Measurements from ENCODE around the gene RBM19. TPM values are rescaled to one million over a fixed set of nuclear protein-coding genes. Genes with fewer than 3 reads are reported as not detected.

Gene RBM19
- total and polyA plus RNA-seq, 4 donors = 17.9 to 33.6 (median 21.9) TPM

GRCh38 chr12:113889076-113889475 lies 77.0 kb downstream of the RBM19 start:
- H3K27ac ChIP-seq (ENCODE audit: low read depth in 1 of 2, low read length in 1 of 2) = no peak overlapping the region
- peaks cover 0 to 7% (median 0%) of the 10 kb centered on the region in 5 donors for H3K4me1 ChIP-seq (ENCODE audit: control insufficient read depth in 5 of 5, insufficient read depth in 5 of 5, low read length in 5 of 5)
- no peak for ATAC-seq (ENCODE audit: insufficient read depth, low FRiP score)
- WGBS, 2 donors = 83 to 90% methylated on average over 3 of the region's 3 CpGs
- no peaks in the 10 kb centered on the region for H3K27me3 ChIP-seq (ENCODE audit: control insufficient read depth in 3 of 3, insufficient read depth in 3 of 3, low read length in 2 of 3)
- H3K9me3 ChIP-seq (ENCODE audit: control insufficient read depth in 4 of 4, insufficient read depth in 3 of 4, low read length in 3 of 4) = no peaks in the 10 kb centered on the region
- no peak overlapping the region for H3K4me3 ChIP-seq
- peaks cover 0 to 5% (median 2%) of the 10 kb centered on the region in 4 donors for H3K36me3 ChIP-seq (ENCODE audit: control insufficient read depth in 4 of 4, insufficient read depth in 4 of 4, low read length in 4 of 4)
- TF ChIP-seq CTCF (IDR thresholded peaks at IDR 0.05; ENCODE audit: control extremely low read depth, extremely low read depth) = no peak
- no peak overlapping the region for H3K9ac ChIP-seq (ENCODE audit: insufficient read depth in 1 of 2, low read length in 2 of 2)
- DNase-seq = no peak

GRCh38 chr12:113888435-113888834 lies 77.7 kb downstream of the RBM19 start:
- Histone ChIP-seq H3K27me3 (ENCODE audit: control insufficient read depth in 3 of 3, insufficient read depth in 3 of 3, low read length in 2 of 3) (no peaks in the 10 kb centered on the region), H3K4me3 (no peak overlapping the region), H3K9me3 (ENCODE audit: control insufficient read depth in 4 of 4, insufficient read depth in 3 of 4, low read length in 3 of 4) (no peaks in the 10 kb centered on the region), H3K4me1 (ENCODE audit: control insufficient read depth in 5 of 5, insufficient read depth in 5 of 5, low read length in 5 of 5) (peaks cover 0 to 7% (median 0%) of the 10 kb centered on the region in 5 donors), H3K36me3 (ENCODE audit: control insufficient read depth in 4 of 4, insufficient read depth in 4 of 4, low read length in 4 of 4) (peaks cover 0 to 3% (median under 1%) of the 10 kb centered on the region in 4 donors), H3K9ac (ENCODE audit: insufficient read depth in 1 of 2, low read length in 2 of 2) (no peak overlapping the region), H3K27ac (ENCODE audit: low read depth in 1 of 2, low read length in 1 of 2) (no peak overlapping the region)
- DNase-seq = no peak
- no peak for TF ChIP-seq CTCF (IDR thresholded peaks at IDR 0.05; ENCODE audit: control extremely low read depth, extremely low read depth)
- ATAC-seq (ENCODE audit: insufficient read depth, low FRiP score) = no peak
- WGBS, 2 donors = 97 to 98% methylated on average over 2 of the region's 2 CpGs

- H3K27ac ChIP-seq (ENCODE audit: low read depth in 1 of 2, low read length in 1 of 2) = no peak overlapping the region
- no peak for TF ChIP-seq CTCF (IDR thresholded peaks at IDR 0.05; ENCODE audit: control extremely low read depth, extremely low read depth)
- H3K27me3 ChIP-seq (ENCODE audit: control insufficient read depth in 3 of 3, insufficient read depth in 3 of 3, low read length in 2 of 3) = no peaks in the 10 kb centered on the region
- peaks cover 0 to 3% (median under 1%) of the 10 kb centered on the region in 4 donors for H3K36me3 ChIP-seq (ENCODE audit: control insufficient read depth in 4 of 4, insufficient read depth in 4 of 4, low read length in 4 of 4)
- WGBS, 2 donors = 93 to 95% methylated on average over 3 of the region's 3 CpGs
- no peak overlapping the region for H3K9ac ChIP-seq (ENCODE audit: insufficient read depth in 1 of 2, low read length in 2 of 2)
- no peak for DNase-seq
- H3K4me3 ChIP-seq = no peak overlapping the region
- no peaks in the 10 kb centered on the region for H3K9me3 ChIP-seq (ENCODE audit: control insufficient read depth in 4 of 4, insufficient read depth in 3 of 4, low read length in 3 of 4)
- H3K4me1 ChIP-seq (ENCODE audit: control insufficient read depth in 5 of 5, insufficient read depth in 5 of 5, low read length in 5 of 5) = peaks cover 0 to 7% (median 0%) of the 10 kb centered on the region in 5 donors
- no peak for ATAC-seq (ENCODE audit: insufficient read depth, low FRiP score)
Observed at GRCh38 chr12:113887906-113888305, 78.2 kb downstream of the RBM19 start.

- Histone ChIP-seq H3K27me3 (ENCODE audit: control insufficient read depth in 3 of 3, insufficient read depth in 3 of 3, low read length in 2 of 3) (no peaks in the 10 kb centered on the region), H3K9ac (ENCODE audit: insufficient read depth in 1 of 2, low read length in 2 of 2) (no peak overlapping the region), H3K4me3 (no peak overlapping the region), H3K36me3 (ENCODE audit: control insufficient read depth in 4 of 4, insufficient read depth in 4 of 4, low read length in 4 of 4) (peaks cover 0 to 4% (median 2%) of the 10 kb centered on the region in 4 donors), H3K9me3 (ENCODE audit: control insufficient read depth in 4 of 4, insufficient read depth in 3 of 4, low read length in 3 of 4) (no peaks in the 10 kb centered on the region), H3K4me1 (ENCODE audit: control insufficient read depth in 5 of 5, insufficient read depth in 5 of 5, low read length in 5 of 5) (peaks cover 0 to 7% (median 0%) of the 10 kb centered on the region in 5 donors), H3K27ac (ENCODE audit: low read depth in 1 of 2, low read length in 1 of 2) (no peak overlapping the region)
- DNase-seq = no peak
- no peak for ATAC-seq (ENCODE audit: insufficient read depth, low FRiP score)
- no peak for TF ChIP-seq CTCF (IDR thresholded peaks at IDR 0.05; ENCODE audit: control extremely low read depth, extremely low read depth)
- 95 to 97% methylated on average over 9 of the region's 9 CpGs for WGBS, 2 donors
Observed at GRCh38 chr12:113886721-113887120, 79.4 kb downstream of the RBM19 start.

All from lung (tissue), 12 donors.